Measurements from ENCODE around the gene CEP112.

DNA sequence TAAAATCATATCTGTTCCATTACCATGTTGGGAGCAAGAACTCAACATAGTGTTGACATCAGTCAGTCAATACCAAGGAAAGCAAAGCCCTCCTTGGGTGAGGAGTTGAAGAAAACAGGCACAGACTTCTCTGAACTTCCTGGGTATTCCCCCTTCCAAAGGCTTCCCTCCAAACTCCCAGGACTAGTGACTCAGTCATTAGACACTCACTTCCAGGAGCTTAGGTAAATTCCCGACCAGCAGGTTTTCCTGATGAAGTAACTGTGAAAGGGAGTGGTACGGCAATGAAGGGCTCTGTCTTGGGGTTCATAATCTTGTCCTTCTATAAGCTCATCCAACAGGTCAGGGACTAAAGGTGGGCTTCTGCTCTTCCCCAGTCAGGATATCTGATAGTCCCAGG, 336.7 kb downstream of the CEP112 start:
- TF ChIP-seq, protein P1, sequence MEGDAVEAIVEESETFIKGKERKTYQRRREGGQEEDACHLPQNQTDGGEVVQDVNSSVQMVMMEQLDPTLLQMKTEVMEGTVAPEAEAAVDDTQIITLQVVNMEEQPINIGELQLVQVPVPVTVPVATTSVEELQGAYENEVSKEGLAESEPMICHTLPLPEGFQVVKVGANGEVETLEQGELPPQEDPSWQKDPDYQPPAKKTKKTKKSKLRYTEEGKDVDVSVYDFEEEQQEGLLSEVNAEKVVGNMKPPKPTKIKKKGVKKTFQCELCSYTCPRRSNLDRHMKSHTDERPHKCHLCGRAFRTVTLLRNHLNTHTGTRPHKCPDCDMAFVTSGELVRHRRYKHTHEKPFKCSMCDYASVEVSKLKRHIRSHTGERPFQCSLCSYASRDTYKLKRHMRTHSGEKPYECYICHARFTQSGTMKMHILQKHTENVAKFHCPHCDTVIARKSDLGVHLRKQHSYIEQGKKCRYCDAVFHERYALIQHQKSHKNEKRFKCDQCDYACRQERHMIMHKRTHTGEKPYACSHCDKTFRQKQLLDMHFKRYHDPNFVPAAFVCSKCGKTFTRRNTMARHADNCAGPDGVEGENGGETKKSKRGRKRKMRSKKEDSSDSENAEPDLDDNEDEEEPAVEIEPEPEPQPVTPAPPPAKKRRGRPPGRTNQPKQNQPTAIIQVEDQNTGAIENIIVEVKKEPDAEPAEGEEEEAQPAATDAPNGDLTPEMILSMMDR (IDR thresholded peaks at IDR 0.05 in 2 of 3, conservative IDR thresholded peaks at IDR 0.05 in 1 of 3; ENCODE audit: control insufficient read depth in 2 of 3, extremely low read depth in 1 of 3, insufficient read depth in 1 of 3, low read depth in 3 of 3, low read length in 3 of 3) = no peak
- TF ChIP-seq CHD1 (IDR thresholded peaks at IDR 0.05; ENCODE audit: low read depth, low read length) = no peak

Data from GM12878 (cell line).